Osteoblast (primary cell): ENCODE data around the gene RHBDF1. TPM values are rescaled to one million over a fixed set of nuclear protein-coding genes. Genes with fewer than 3 reads are reported as not detected.

Experiments
- DNase-seq: peaks from one replicate; pipeline ENCODE4 v3.0.0; 2011; ENCODE audit warnings: low spot score, mixed read lengths; ENCODE audit not compliant: insufficient read length; ENCODE audit errors: missing footprints
- H2AFZ ChIP-seq: 2 replicates; pipeline ENCODE4 v1.6.0; 2011; ENCODE audit warnings: mild to moderate bottlenecking, low read length
- H3K27ac ChIP-seq: 2 replicates; pipeline ENCODE4 v1.5.1; 2011; ENCODE audit warnings: mild to moderate bottlenecking, low read depth, low read length, moderate library complexity
- H3K27me3 ChIP-seq: 2 replicates; pipeline ENCODE4 v1.6.0; 2012; ENCODE audit warnings: mild to moderate bottlenecking, control low read depth, inconsistent platforms, low read length, moderate library complexity; ENCODE audit not compliant: insufficient read depth
- H3K36me3 ChIP-seq: 2 replicates; pipeline ENCODE4 v1.5.1; 2011; ENCODE audit warnings: mild to moderate bottlenecking, low read length, control low read depth, moderate library complexity; ENCODE audit not compliant: insufficient read depth
- H3K4me1 ChIP-seq: 2 replicates; pipeline ENCODE4 v1.5.1; 2011; ENCODE audit warnings: mild to moderate bottlenecking, low read length, control low read depth, moderate library complexity; ENCODE audit not compliant: insufficient read depth
- H3K4me2 ChIP-seq: 2 replicates; pipeline ENCODE4 v1.6.0; 2011; ENCODE audit warnings: mild to moderate bottlenecking, low read length; ENCODE audit not compliant: insufficient read depth
- H3K4me3 ChIP-seq: fragments of 200-600 bp; sonication (generic); 3 replicates; pipeline ENCODE4 v1.5.1; 2012; ENCODE audit warnings: mild to moderate bottlenecking, low read length, inconsistent platforms; ENCODE audit not compliant: insufficient read depth
- H3K79me2 ChIP-seq: 2 replicates; pipeline ENCODE4 v1.6.0; 2012; ENCODE audit warnings: mild to moderate bottlenecking, low read length, control low read depth, inconsistent platforms; ENCODE audit not compliant: insufficient read depth
- H3K9me3 ChIP-seq: 2 replicates; pipeline ENCODE4 v1.5.1; 2011; ENCODE audit warnings: low read depth, low read length, control low read depth
- H4K20me1 ChIP-seq: 2 replicates; pipeline ENCODE4 v1.6.0; 2012; ENCODE audit warnings: mild to moderate bottlenecking, low read length, control low read depth; ENCODE audit not compliant: insufficient read depth
- CTCF ChIP-seq: IDR thresholded peaks from 2 replicates; pipeline ENCODE4 v1.5.1; 2011; ENCODE audit warnings: mild to moderate bottlenecking, low read depth, low read length, moderate library complexity; ENCODE audit errors: extremely low read depth
- total RNA-seq: library from RNA; depleted of rRNA; stranded (reverse); fragments of >200 nt; gene quantifications from 2 replicates; pipeline ENCODE4 v1.2.3, GENCODE V29; 2012

Gene RHBDF1
- total RNA-seq, 1 donor: 32.2 TPM

GRCh38 chr16:97822-98221 is 25.4 kb upstream of the RHBDF1 start:
- Histone ChIP-seq H3K4me2 (no peak overlapping the region), H2AFZ (no peak overlapping the region), H4K20me1 (peaks cover 42% of the 10 kb centered on the region), H3K9me3 (no peaks in the 10 kb centered on the region), H3K79me2 (no peaks in the 10 kb centered on the region), H3K27ac (no peak overlapping the region), H3K27me3 (no peaks in the 10 kb centered on the region), H3K4me1 (peaks cover 13% of the 10 kb centered on the region), H3K4me3 (no peak overlapping the region), H3K36me3 (peaks cover 21% of the 10 kb centered on the region)
- no peak for TF ChIP-seq CTCF
- DNase-seq: peak; percentile 89

- Histone ChIP-seq H4K20me1 (peaks cover 35% of the 10 kb centered on the region), H3K4me1 (peaks cover 5% of the 10 kb centered on the region), H2AFZ (no peak overlapping the region), H3K4me3 (no peak overlapping the region), H3K79me2 (no peaks in the 10 kb centered on the region), H3K27me3 (no peaks in the 10 kb centered on the region), H3K36me3 (peaks cover 28% of the 10 kb centered on the region), H3K27ac (no peak overlapping the region), H3K9me3 (no peaks in the 10 kb centered on the region), H3K4me2 (no peak overlapping the region)
- DNase-seq: peak; percentile 99
- peak; percentile 99 for TF ChIP-seq CTCF
Observed at GRCh38 chr16:96935-97381, 24.5 kb upstream of the RHBDF1 start.

GRCh38 chr16:94918-95265 is 22.5 kb upstream of the RHBDF1 start:
- no peak overlapping the region for H3K27ac ChIP-seq
- H3K79me2 ChIP-seq: no peaks in the 10 kb centered on the region
- peaks cover 26% of the 10 kb centered on the region for H3K36me3 ChIP-seq
- no peaks in the 10 kb centered on the region for H3K9me3 ChIP-seq
- no peak overlapping the region for H2AFZ ChIP-seq
- no peak for TF ChIP-seq CTCF
- no peak overlapping the region for H3K4me3 ChIP-seq
- peaks cover 31% of the 10 kb centered on the region for H4K20me1 ChIP-seq
- H3K4me2 ChIP-seq: no peak overlapping the region
- no peaks in the 10 kb centered on the region for H3K4me1 ChIP-seq
- no peaks in the 10 kb centered on the region for H3K27me3 ChIP-seq
- no peak for DNase-seq

- TF ChIP-seq CTCF: no peak
- H4K20me1 ChIP-seq: peaks cover 23% of the 10 kb centered on the region
- peak; percentile 36 for DNase-seq
- H2AFZ ChIP-seq: no peak overlapping the region
- peaks cover 38% of the 10 kb centered on the region for H3K36me3 ChIP-seq
- H3K4me3 ChIP-seq: no peak overlapping the region
- H3K4me1 ChIP-seq: no peaks in the 10 kb centered on the region
- H3K9me3 ChIP-seq: no peaks in the 10 kb centered on the region
- H3K4me2 ChIP-seq: no peak overlapping the region
- H3K27me3 ChIP-seq: no peaks in the 10 kb centered on the region
- no peak overlapping the region for H3K27ac ChIP-seq
- H3K79me2 ChIP-seq: peaks cover 4% of the 10 kb centered on the region
Observed at GRCh38 chr16:92431-93339, 20.3 kb upstream of the RHBDF1 start.
